ENCODE results near the gene UMAD1.

- TF ChIP-seq CTCF (conservative IDR thresholded peaks at IDR 0.05; ENCODE audit: low read length) (no peak), EZH2phosphoT487 (IDR thresholded peaks at IDR 0.05; ENCODE audit: borderline replicate concordance) (no peak)
Measured at GRCh38 chr7:7665031-7665430, 24.5 kb downstream of the UMAD1 start.
